HepG2 (cell line): ENCODE results near the gene ZNF593OS. TPM values are rescaled to one million over a fixed set of nuclear protein-coding genes. Genes with fewer than 3 reads are reported as not detected.
A peak's percentile ranks its signal among the peaks of the same experiment; 100 is the strongest.

Experiments
- EP300 ChIP-seq, 3 experiments: sonication (generic) in 1 of 3; formaldehyde crosslinking in 1 of 3; IDR thresholded peaks; 2 replicates each; pipeline versions ENCODE4 v1.5.1 to v1.6.1; 2011 to 2020; ENCODE audit warnings: low read depth in 2 of 3, low read length in 2 of 3, borderline replicate concordance in 1 of 3, improper control_type of control experiment in 1 of 3, mild to moderate bottlenecking in 1 of 3, missing genetic modification reagents in 1 of 3, moderate library complexity in 1 of 3
- FOXO4 ChIP-seq: sonication (generic); formaldehyde crosslinking; conservative IDR thresholded peaks from 2 replicates; pipeline ENCODE4 v1.8.1; 2023; ENCODE audit warnings: missing genetic modification reagents
- HDAC2 ChIP-seq: sonication (generic); formaldehyde crosslinking; IDR thresholded peaks from 2 replicates; pipeline ENCODE4 v1.4.0; 2020; ENCODE audit warnings: missing genetic modification reagents
- NBN ChIP-seq: fragments of 450-650 bp; conservative IDR thresholded peaks from 2 replicates; pipeline ENCODE4 v1.6.1; 2017
- POLR2G ChIP-seq: fragments of 200-400 bp; formaldehyde crosslinking; IDR thresholded peaks from 2 replicates; pipeline ENCODE4 v1.6.1; 2018; ENCODE audit warnings: mild to moderate bottlenecking, low read depth, low read length, moderate library complexity
- RARG ChIP-seq: sonication (generic); formaldehyde crosslinking; IDR thresholded peaks from 2 replicates; pipeline ENCODE4 v1.4.0; 2020; ENCODE audit warnings: low read depth, mild to moderate bottlenecking, missing genetic modification reagents
- RCOR2 ChIP-seq: IDR thresholded peaks from 2 replicates; pipeline ENCODE4 v1.6.1; 2016; ENCODE audit warnings: missing biosample characterization, missing genetic modification reagents
- SAFB2 ChIP-seq: sonication (generic); formaldehyde crosslinking; IDR thresholded peaks from 2 replicates; pipeline ENCODE4 v1.5.1; 2020; ENCODE audit warnings: missing genetic modification reagents, low read depth, mild to moderate bottlenecking, borderline replicate concordance
- STAT5B ChIP-seq: sonication (generic); formaldehyde crosslinking; IDR thresholded peaks from 2 replicates; pipeline ENCODE4 v1.4.0; 2020; ENCODE audit warnings: missing genetic modification reagents
- TCF12 ChIP-seq, 2 experiments: fragments of 450-650 bp in 1 of 2; sonication (generic) in 1 of 2; formaldehyde crosslinking in 1 of 2; IDR thresholded peaks; 2 replicates each; pipeline versions ENCODE4 v1.6.1 to v1.8.0; 2017 to 2022; ENCODE audit warnings: antibody characterized with exemption in 1 of 2, mild to moderate bottlenecking in 1 of 2, missing genetic modification reagents in 1 of 2, moderate library complexity in 1 of 2
- ZBTB49 ChIP-seq: sonication (generic); formaldehyde crosslinking; IDR thresholded peaks from 2 replicates; pipeline ENCODE4 v1.4.0; 2020; ENCODE audit warnings: missing genetic modification reagents, borderline replicate concordance
- ZNF281 ChIP-seq: sonication (generic); formaldehyde crosslinking; IDR thresholded peaks from 2 replicates; pipeline ENCODE4 v1.4.0; 2020; ENCODE audit warnings: missing genetic modification reagents, borderline replicate concordance
- ZNF292 ChIP-seq: sonication (generic); formaldehyde crosslinking; IDR thresholded peaks from 2 replicates; pipeline ENCODE4 v1.8.1; 2022; ENCODE audit warnings: mild to moderate bottlenecking, low read depth, missing genetic modification reagents, borderline replicate concordance
- ZNF333 ChIP-seq: sonication (generic); formaldehyde crosslinking; IDR thresholded peaks from 2 replicates; pipeline ENCODE4 v1.4.0; 2020; ENCODE audit warnings: mild to moderate bottlenecking, missing genetic modification reagents, borderline replicate concordance
- ZSCAN25 ChIP-seq: sonication (generic); formaldehyde crosslinking; IDR thresholded peaks from 2 replicates; pipeline ENCODE4 v1.8.0; 2022; ENCODE audit warnings: mild to moderate bottlenecking, missing genetic modification reagents
- polyA plus RNA-seq, 8 experiments: library from polyadenylated mRNA; depleted of rRNA in 3 of 8; stranded (reverse) in 7 of 8; unstranded in 1 of 8; fragments of >200 nt; fragmentation: Illumina TruSeq in 4 of 8; extraction: Trizol in 4 of 8; gene quantifications; 2 replicates each; pipeline versions ENCODE4 v1.2.1 to v1.2.3, GENCODE V29; 2011 to 2016; ENCODE audit warnings: low read depth in 4 of 8, missing spikeins in 1 of 8, mixed read lengths in 1 of 8; ENCODE audit not compliant: insufficient read depth in 1 of 8
- total RNA-seq, 5 experiments: library from RNA; depleted of rRNA; stranded (reverse); fragments of >200 nt; fragmentation: Illumina TruSeq; extraction: Trizol; gene quantifications; 2 replicates each; pipeline ENCODE4 v1.2.3, GENCODE V29; 2016; ENCODE audit warnings: low read depth in 1 of 5
- TF ChIP-seq, protein P1 (sequence below): sonication (generic); formaldehyde crosslinking; IDR thresholded peaks from 2 replicates; pipeline ENCODE4 v1.8.0; 2022; ENCODE audit warnings: missing genetic modification reagents, mild to moderate bottlenecking, inconsistent platforms, borderline replicate concordance
- TF ChIP-seq, protein P2 (sequence below): IDR thresholded peaks from 2 replicates; pipeline ENCODE4 v1.6.1; 2012; ENCODE audit warnings: low read depth, low read length, improper control_type of control experiment

ZNF593OS gene
- total and polyA plus RNA-seq, 2 of the 13 experiments (the other 11 are each of a cell fraction or from before 2014, with no cell fraction given), result not detected

DNA sequence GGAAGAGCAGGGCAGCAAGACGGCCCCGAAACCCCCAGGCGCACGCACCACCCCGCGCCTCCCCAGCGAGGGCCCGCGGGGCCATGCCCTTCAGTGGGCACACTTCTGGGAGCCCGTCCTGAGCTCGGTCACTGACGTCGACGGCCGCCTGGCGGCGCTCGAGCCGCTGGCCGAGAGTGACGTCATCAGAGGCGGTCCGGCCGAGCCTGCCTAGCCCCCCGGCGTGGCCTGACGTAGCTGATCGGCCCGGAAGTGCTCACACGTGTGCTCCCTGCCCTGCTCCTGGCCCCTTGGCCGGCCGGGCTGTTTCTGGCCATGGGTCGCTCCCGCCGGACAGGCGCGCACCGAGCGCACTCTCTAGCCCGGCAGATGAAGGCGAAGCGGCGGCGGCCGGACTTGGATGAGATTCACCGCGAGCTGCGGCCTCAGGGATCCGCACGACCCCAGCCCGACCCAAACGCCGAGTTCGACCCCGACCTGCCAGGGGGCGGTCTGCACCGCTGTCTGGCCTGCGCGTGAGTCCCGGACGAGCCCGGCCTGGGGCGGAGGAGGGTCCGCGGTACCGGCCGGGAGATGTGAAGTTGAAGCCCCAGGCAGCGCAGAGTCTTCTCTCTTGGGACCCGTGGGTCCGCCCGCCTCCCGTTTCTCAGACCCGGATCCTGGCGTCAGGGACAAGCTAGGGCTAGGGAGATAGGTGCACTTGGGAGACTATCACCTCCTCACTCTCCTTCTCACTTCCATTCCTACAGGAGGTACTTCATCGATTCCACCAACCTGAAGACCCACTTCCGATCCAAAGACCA, 1.8 kb downstream of the ZNF593OS start, which contains the start of gene ZNF593 (continued):
- TF ChIP-seq ZBTB49 (no peak), NBN (no peak), HDAC2 (CRISPR knock-in tag) (peak; percentile 86), ZNF333 (CRISPR knock-in tag) (peak; percentile 98), SAFB2 (CRISPR knock-in tag) (peak; percentile 79; the same call in 1 of the 2 replicates), ZSCAN25 (peak; percentile 60; the same call in 1 of the 2 replicates), TCF12 (IDR thresholded peaks at IDR 0.05) (no peak), TCF12 (CRISPR knock-in tag; IDR thresholded peaks at IDR 0.05) (peak; percentile 95), POLR2G (peak; percentile 84), STAT5B (CRISPR knock-in tag) (no peak), EP300 (IDR thresholded peaks at IDR 0.05; ENCODE audit: low read depth in 2 of 2, low read length in 2 of 2) (no peak), EP300 (CRISPR knock-in tag; IDR thresholded peaks at IDR 0.05; ENCODE audit: borderline replicate concordance) (no peak), FOXO4 (CRISPR knock-in tag) (no peak), ZNF281 (CRISPR knock-in tag) (no peak; the same call in 1 of the 2 replicates), RARG (CRISPR knock-in tag) (no peak), RCOR2 (CRISPR knock-in tag) (no peak), ZNF292 (CRISPR knock-in tag) (peak; percentile 61; the same call in 1 of the 2 replicates)
- TF ChIP-seq, protein P1, sequence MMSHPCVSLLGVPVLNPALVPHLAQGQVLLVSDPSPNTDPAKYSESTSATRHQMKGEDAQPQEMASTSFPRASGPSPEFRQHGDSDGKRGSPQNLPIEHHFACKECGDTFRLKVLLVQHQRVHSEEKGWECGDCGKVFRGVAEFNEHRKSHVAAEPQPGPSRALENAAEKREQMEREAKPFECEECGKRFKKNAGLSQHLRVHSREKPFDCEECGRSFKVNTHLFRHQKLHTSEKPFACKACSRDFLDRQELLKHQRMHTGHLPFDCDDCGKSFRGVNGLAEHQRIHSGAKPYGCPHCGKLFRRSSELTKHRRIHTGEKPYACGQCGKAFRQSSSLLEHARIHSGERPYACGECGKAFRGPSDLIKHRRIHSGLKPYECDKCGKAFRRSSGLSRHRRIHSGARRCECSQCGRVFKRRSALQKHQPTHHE (CRISPR knock-in tag), result peak; percentile 99
- TF ChIP-seq, protein P2, sequence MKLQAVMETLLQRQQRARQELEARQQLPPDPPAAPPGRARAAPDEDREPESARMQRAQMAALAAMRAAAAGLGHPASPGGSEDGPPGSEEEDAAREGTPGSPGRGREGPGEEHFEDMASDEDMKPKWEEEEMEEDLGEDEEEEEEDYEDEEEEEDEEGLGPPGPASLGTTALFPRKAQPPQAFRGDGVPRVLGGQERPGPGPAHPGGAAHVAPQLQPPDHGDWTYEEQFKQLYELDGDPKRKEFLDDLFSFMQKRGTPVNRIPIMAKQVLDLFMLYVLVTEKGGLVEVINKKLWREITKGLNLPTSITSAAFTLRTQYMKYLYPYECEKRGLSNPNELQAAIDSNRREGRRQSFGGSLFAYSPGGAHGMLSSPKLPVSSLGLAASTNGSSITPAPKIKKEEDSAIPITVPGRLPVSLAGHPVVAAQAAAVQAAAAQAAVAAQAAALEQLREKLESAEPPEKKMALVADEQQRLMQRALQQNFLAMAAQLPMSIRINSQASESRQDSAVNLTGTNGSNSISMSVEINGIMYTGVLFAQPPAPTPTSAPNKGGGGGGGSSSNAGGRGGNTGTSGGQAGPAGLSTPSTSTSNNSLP, result 0 out of 2 replicates have a peak, but pooled peaks have one; percentile 15
